Mesothelial cell of epicardium (in vitro differentiated cells): ENCODE measurements around the gene F8. TPM values are rescaled to one million over a fixed set of nuclear protein-coding genes. Genes with fewer than 3 reads are reported as not detected.

Experiments used
- DNase-seq, 2 experiments: peaks; one replicate each; pipeline ENCODE4 v3.0.0; 2021; ENCODE audit warnings: low spot score in 2 of 2; ENCODE audit not compliant: unreplicated experiment in 2 of 2
- H3K27ac Mint-ChIP-seq: 2 replicates; pipeline ENCODE4 v1.8.0; 2021; ENCODE audit warnings: mixed read lengths
- H3K27me3 Mint-ChIP-seq: 2 replicates; pipeline ENCODE4 v1.8.0; 2021; ENCODE audit warnings: low read depth, mixed read lengths
- H3K36me3 Mint-ChIP-seq: 2 replicates; pipeline ENCODE4 v1.8.0; 2021; ENCODE audit warnings: mixed read lengths
- H3K4me1 Mint-ChIP-seq: 2 replicates; pipeline ENCODE4 v1.8.0; 2021; ENCODE audit warnings: mixed read lengths
- H3K4me3 Mint-ChIP-seq: 2 replicates; pipeline ENCODE4 v1.8.0; 2021; ENCODE audit warnings: mild to moderate bottlenecking, moderate library complexity, mixed read lengths
- H3K9me3 Mint-ChIP-seq: 2 replicates; pipeline ENCODE4 v1.8.0; 2021; ENCODE audit warnings: mixed read lengths
- total RNA-seq: library from RNA; stranded (reverse); gene quantifications from 3 replicates; pipeline ENCODE4 v1.2.1, GENCODE V29; 2021
- TF ChIP-seq, protein P1 (sequence below): fragments of 200-600 bp; sonication (generic); IDR thresholded peaks from one replicate; pipeline ENCODE4 v1.5.0; 2021; ENCODE audit warnings: antibody characterized with exemption; ENCODE audit not compliant: unreplicated experiment

The F8 gene
- total RNA-seq, 1 donor from 2014 or later = 3.9 TPM

- H3K4me3 Mint-ChIP-seq = no peak overlapping the region
- H3K4me1 Mint-ChIP-seq = no peaks in the 10 kb centered on the region
- peaks cover 15% of the 10 kb centered on the region for H3K9me3 Mint-ChIP-seq
- no peak overlapping the region for H3K27ac Mint-ChIP-seq
- no peak for DNase-seq
- H3K36me3 Mint-ChIP-seq = peaks cover 6% of the 10 kb centered on the region
- TF ChIP-seq, protein P1, sequence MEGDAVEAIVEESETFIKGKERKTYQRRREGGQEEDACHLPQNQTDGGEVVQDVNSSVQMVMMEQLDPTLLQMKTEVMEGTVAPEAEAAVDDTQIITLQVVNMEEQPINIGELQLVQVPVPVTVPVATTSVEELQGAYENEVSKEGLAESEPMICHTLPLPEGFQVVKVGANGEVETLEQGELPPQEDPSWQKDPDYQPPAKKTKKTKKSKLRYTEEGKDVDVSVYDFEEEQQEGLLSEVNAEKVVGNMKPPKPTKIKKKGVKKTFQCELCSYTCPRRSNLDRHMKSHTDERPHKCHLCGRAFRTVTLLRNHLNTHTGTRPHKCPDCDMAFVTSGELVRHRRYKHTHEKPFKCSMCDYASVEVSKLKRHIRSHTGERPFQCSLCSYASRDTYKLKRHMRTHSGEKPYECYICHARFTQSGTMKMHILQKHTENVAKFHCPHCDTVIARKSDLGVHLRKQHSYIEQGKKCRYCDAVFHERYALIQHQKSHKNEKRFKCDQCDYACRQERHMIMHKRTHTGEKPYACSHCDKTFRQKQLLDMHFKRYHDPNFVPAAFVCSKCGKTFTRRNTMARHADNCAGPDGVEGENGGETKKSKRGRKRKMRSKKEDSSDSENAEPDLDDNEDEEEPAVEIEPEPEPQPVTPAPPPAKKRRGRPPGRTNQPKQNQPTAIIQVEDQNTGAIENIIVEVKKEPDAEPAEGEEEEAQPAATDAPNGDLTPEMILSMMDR = no peak
- H3K27me3 Mint-ChIP-seq = no peaks in the 10 kb centered on the region
Measured at GRCh38 chrX:155056471-155056870, 33.9 kb upstream of the F8 start.

GRCh38 chrX:155055494-155055893 lies 33.0 kb upstream of the F8 start:
- Mint-ChIP-seq H3K4me3 (no peak overlapping the region), H3K36me3 (peaks cover 8% of the 10 kb centered on the region), H3K9me3 (peaks cover 16% of the 10 kb centered on the region), H3K27ac (no peak overlapping the region), H3K4me1 (no peaks in the 10 kb centered on the region), H3K27me3 (no peaks in the 10 kb centered on the region)
- DNase-seq = no peak
- TF ChIP-seq, protein P1 = no peak

DNA sequence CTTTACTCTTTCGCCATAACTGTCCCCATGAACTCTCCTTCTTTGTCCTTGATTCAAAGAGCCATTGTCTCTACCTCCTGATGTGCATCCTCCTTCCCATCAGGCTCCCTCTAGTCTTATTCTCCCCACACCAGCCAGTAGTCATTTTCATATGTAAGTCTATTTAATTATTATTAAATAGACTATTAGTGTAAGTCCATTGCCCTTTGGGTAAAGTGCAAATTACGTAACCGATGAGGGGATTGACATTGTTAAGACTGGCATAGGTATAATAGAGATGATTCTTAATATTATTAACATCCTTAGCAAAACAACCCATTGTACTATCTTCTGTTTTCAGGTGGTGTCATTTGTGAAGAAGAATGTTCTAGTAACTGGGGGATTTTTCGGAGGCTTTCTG lies 31.7 kb upstream of the F8 start:
- TF ChIP-seq, protein P1 = no peak
- H3K4me3 Mint-ChIP-seq = no peak overlapping the region
- DNase-seq = no peak
- no peaks in the 10 kb centered on the region for H3K27me3 Mint-ChIP-seq
- no peak overlapping the region for H3K27ac Mint-ChIP-seq
- no peaks in the 10 kb centered on the region for H3K4me1 Mint-ChIP-seq
- H3K36me3 Mint-ChIP-seq = peaks cover 8% of the 10 kb centered on the region
- peaks cover 16% of the 10 kb centered on the region for H3K9me3 Mint-ChIP-seq

DNA sequence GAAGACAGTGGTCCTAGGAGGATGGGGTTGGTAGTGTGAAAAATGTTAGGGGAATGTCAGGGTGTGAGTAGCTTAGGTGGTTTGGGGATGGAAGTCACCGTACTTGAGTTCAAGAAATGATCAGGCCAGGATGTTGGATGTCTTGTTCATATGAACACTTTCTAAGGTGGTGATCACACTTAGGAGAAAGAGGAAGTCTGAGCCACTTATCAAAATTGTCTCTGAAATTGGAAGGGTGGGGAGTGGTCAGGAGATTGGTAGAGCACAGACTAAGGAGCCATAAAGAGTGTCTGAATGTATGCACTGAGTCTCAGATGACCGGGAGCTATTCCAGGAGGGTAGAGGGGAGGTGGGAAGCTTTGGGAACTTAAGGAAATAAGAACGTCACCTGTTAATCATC lies 31.1 kb upstream of the F8 start:
- H3K27me3 Mint-ChIP-seq = no peaks in the 10 kb centered on the region

GRCh38 chrX:155052738-155053498 lies 30.4 kb upstream of the F8 start:
- no peak overlapping the region for H3K4me3 Mint-ChIP-seq
- no peak for DNase-seq
- H3K27me3 Mint-ChIP-seq = no peaks in the 10 kb centered on the region
- TF ChIP-seq, protein P1 = no peak
- no peaks in the 10 kb centered on the region for H3K4me1 Mint-ChIP-seq
- peaks cover 8% of the 10 kb centered on the region for H3K36me3 Mint-ChIP-seq
- peaks cover 16% of the 10 kb centered on the region for H3K9me3 Mint-ChIP-seq
- H3K27ac Mint-ChIP-seq = no peak overlapping the region

More for the DNA sequence above, 31.1 kb upstream of the F8 start:
- no peak for DNase-seq
- H3K4me3 Mint-ChIP-seq = no peak overlapping the region
- no peak overlapping the region for H3K27ac Mint-ChIP-seq
- peaks cover 8% of the 10 kb centered on the region for H3K36me3 Mint-ChIP-seq
- H3K4me1 Mint-ChIP-seq = no peaks in the 10 kb centered on the region
- TF ChIP-seq, protein P1 = no peak
- peaks cover 16% of the 10 kb centered on the region for H3K9me3 Mint-ChIP-seq
